CD14-positive monocyte (primary cell): ENCODE data around the gene PLXDC2. TPM values are rescaled to one million over a fixed set of nuclear protein-coding genes. Genes with fewer than 3 reads are reported as not detected.

ENCODE experiments used
- DNase-seq, 3 donors: peaks; one replicate each; pipeline ENCODE4 v3.0.0-alpha.2; 2011 to 2022
- H2AFZ ChIP-seq: 2 replicates; pipeline ENCODE4 v1.6.0; 2012; ENCODE audit warnings: mild to moderate bottlenecking, low read depth, low read length, inconsistent platforms; ENCODE audit not compliant: insufficient read depth, poor library complexity, severe bottlenecking
- H3K27ac ChIP-seq, 2 donors: 1 replicate in 1 of 2; 2 replicates in 1 of 2; pipeline ENCODE4 v1.5.1; 2012 to 2013; ENCODE audit warnings: low read length in 2 of 2, control low read depth in 1 of 2, inconsistent platforms in 1 of 2, low read depth in 1 of 2, mild to moderate bottlenecking in 1 of 2
- H3K27me3 ChIP-seq, 2 donors: one replicate each; pipeline versions ENCODE4 v1.6.0 to v1.6.1; 2011 to 2013; ENCODE audit warnings: low read length in 2 of 2; ENCODE audit not compliant: control insufficient read depth in 2 of 2, insufficient read depth in 2 of 2
- H3K36me3 ChIP-seq, 2 donors: replicated peaks in 1 of 2; 1 replicate in 1 of 2; 2 replicates in 1 of 2; pipeline versions ENCODE4 v1.5.1 to v1.6.1; 2012 to 2013; ENCODE audit warnings: low read length in 2 of 2, control low read depth in 1 of 2, inconsistent platforms in 1 of 2, mild to moderate bottlenecking in 1 of 2; ENCODE audit not compliant: insufficient read depth in 2 of 2, control insufficient read depth in 1 of 2
- H3K4me1 ChIP-seq, 2 donors: 1 replicate in 1 of 2; 2 replicates in 1 of 2; pipeline versions ENCODE4 v1.5.1 to v1.6.1; 2012 to 2013; ENCODE audit warnings: low read length in 2 of 2, control low read depth in 1 of 2, inconsistent platforms in 1 of 2, mild to moderate bottlenecking in 1 of 2, moderate library complexity in 1 of 2; ENCODE audit not compliant: insufficient read depth in 2 of 2, control insufficient read depth in 1 of 2
- H3K4me2 ChIP-seq: replicated peaks from 2 replicates; pipeline ENCODE3; 2012; ENCODE audit warnings: low read length, moderate library complexity, mild to moderate bottlenecking; ENCODE audit not compliant: poor library complexity, severe bottlenecking; ENCODE audit errors: extremely low read depth
- H3K4me3 ChIP-seq, 3 experiments: fragments of 200-600 bp in 1 of 3; sonication (generic) in 1 of 3; replicated peaks in 1 of 3; 1 replicate in 2 of 3; 2 replicates in 1 of 3; pipeline ENCODE4 v1.5.1; 2011 to 2013; ENCODE audit warnings: low read length in 3 of 3, mild to moderate bottlenecking in 3 of 3, control low read depth in 2 of 3, low read depth in 2 of 3, inconsistent platforms in 1 of 3, moderate library complexity in 1 of 3
- H3K79me2 ChIP-seq: 2 replicates; pipeline ENCODE4 v1.6.0; 2012; ENCODE audit warnings: mild to moderate bottlenecking, control low read depth, inconsistent platforms, low read length, moderate library complexity; ENCODE audit not compliant: insufficient read depth
- H3K9ac ChIP-seq: 2 replicates; pipeline ENCODE4 v1.6.0; 2017; ENCODE audit warnings: low read length, mild to moderate bottlenecking; ENCODE audit not compliant: insufficient read depth, poor library complexity, severe bottlenecking
- H3K9me3 ChIP-seq, 2 donors: replicated peaks in 1 of 2; 1 replicate in 1 of 2; 2 replicates in 1 of 2; pipeline versions ENCODE4 v1.5.1 to v1.6.1; 2012 to 2013; ENCODE audit warnings: low read length in 2 of 2, control low read depth in 1 of 2; ENCODE audit not compliant: control insufficient read depth in 1 of 2, insufficient read depth in 1 of 2
- H4K20me1 ChIP-seq: 2 replicates; pipeline ENCODE4 v1.6.0; 2012; ENCODE audit warnings: mild to moderate bottlenecking, low read length, control low read depth, moderate library complexity; ENCODE audit not compliant: insufficient read depth
- H3K27ac Mint-ChIP-seq, 7 donors: one replicate each; pipeline ENCODE4 v1.8.0; 2020; ENCODE audit warnings: mild to moderate bottlenecking in 7 of 7, mixed read lengths in 7 of 7, moderate library complexity in 6 of 7, inconsistent platforms in 2 of 7
- H3K27me3 Mint-ChIP-seq, 3 donors: one replicate each; pipeline ENCODE4 v1.8.0; 2021 to 2022; ENCODE audit warnings: low read depth in 3 of 3, mild to moderate bottlenecking in 3 of 3, mixed read lengths in 3 of 3, moderate library complexity in 3 of 3, inconsistent platforms in 1 of 3
- H3K36me3 Mint-ChIP-seq, 2 donors: one replicate each; pipeline ENCODE4 v1.8.0; 2020; ENCODE audit warnings: mixed read lengths in 2 of 2, inconsistent platforms in 1 of 2, mild to moderate bottlenecking in 1 of 2
- H3K4me1 Mint-ChIP-seq: one replicate; pipeline ENCODE4 v1.8.0; 2020; ENCODE audit warnings: mild to moderate bottlenecking, mixed read lengths
- H3K4me3 Mint-ChIP-seq, 2 donors: one replicate each; pipeline ENCODE4 v1.8.0; 2020; ENCODE audit warnings: mild to moderate bottlenecking in 2 of 2, mixed read lengths in 2 of 2, moderate library complexity in 1 of 2
- H3K9me3 Mint-ChIP-seq, 7 donors: one replicate each; pipeline ENCODE4 v1.8.0; 2020 to 2022; ENCODE audit warnings: mixed read lengths in 7 of 7, mild to moderate bottlenecking in 6 of 7, moderate library complexity in 6 of 7, inconsistent platforms in 2 of 7
- CTCF ChIP-seq: fragments of 200-600 bp; IDR thresholded peaks from one replicate; pipeline ENCODE4 v1.8.0; 2022; ENCODE audit warnings: antibody characterized with exemption, mild to moderate bottlenecking
- WGBS: methylation state at CpG from one replicate; pipeline ENCODE4 v1.1.5; 2013; ENCODE audit warnings: missing lambda C conversion rate; ENCODE audit not compliant: insufficient coverage; 5-methylcytosine and 5-hydroxymethylcytosine counted together
- intact Hi-C, 2 donors: fragments of 100-400 bp; cut with micrococcal nuclease; formaldehyde crosslinking; loops; one replicate each; pipeline versions ENCODE4 v1.15.0 to v1.15.1; 2023
- polyA plus RNA-seq, 3 donors: library from polyadenylated mRNA; depleted of rRNA in 1 of 3; unstranded in 2 of 3; stranded (reverse) in 1 of 3; fragments of 300-500 nt in 2 of 3; fragments of >200 nt in 1 of 3; fragmentation: Illumina TruSeq in 2 of 3; gene quantifications; 1 replicate in 2 of 3; 2 replicates in 1 of 3; pipeline ENCODE4 v1.2.3, GENCODE V29; 2012 to 2021

Gene PLXDC2
- polyA plus RNA-seq, 3 donors, result 37.5 to 128 (median 93.6) TPM

GRCh38 chr10:20146004-20146403 lies 329.8 kb downstream of the PLXDC2 start:
- H3K9me3 ChIP-seq, result no peaks in the 10 kb centered on the region
- H3K36me3 ChIP-seq, result peaks cover 30 to 68% of the 10 kb centered on the region in 2 donors
- Mint-ChIP-seq H3K4me3 (no peak overlapping the region), H3K36me3 (peaks cover 45 to 59% of the 10 kb centered on the region in 2 donors), H3K27ac (no peak overlapping the region), H3K9me3 (peaks cover 0 to 2% (median 0%) of the 10 kb centered on the region in 7 donors), H3K27me3 (no peaks in the 10 kb centered on the region), H3K4me1 (peaks cover 2% of the 10 kb centered on the region)
- no peak for TF ChIP-seq CTCF
- peaks cover 54% of the 10 kb centered on the region for H4K20me1 ChIP-seq
- no peaks in the 10 kb centered on the region for H3K4me1 ChIP-seq
- H2AFZ ChIP-seq, result no peak overlapping the region
- no peak overlapping the region for H3K4me3 ChIP-seq
- WGBS, result no CpG with 5 or more reads among the region's 2 CpGs
- intact Hi-C loops, result no loop called here
- H3K9ac ChIP-seq, result no peak overlapping the region
- DNase-seq, result no peak
- no peaks in the 10 kb centered on the region for H3K79me2 ChIP-seq
- H3K27me3 ChIP-seq, result no peaks in the 10 kb centered on the region
- H3K27ac ChIP-seq, result no peak overlapping the region
- H3K4me2 ChIP-seq, result no peak overlapping the region

GRCh38 chr10:20147684-20148083 lies 331.5 kb downstream of the PLXDC2 start:
- 100% methylated on average over 2 of the region's 2 CpGs for WGBS
- H3K9me3 ChIP-seq, result no peaks in the 10 kb centered on the region
- H3K4me1 Mint-ChIP-seq, result peaks cover 6% of the 10 kb centered on the region
- no peak overlapping the region for H3K27ac ChIP-seq
- intact Hi-C loops, result no loop called here
- H3K36me3 ChIP-seq, result peaks cover 30 to 70% of the 10 kb centered on the region in 2 donors
- H3K4me1 ChIP-seq, result no peaks in the 10 kb centered on the region
- H3K9ac ChIP-seq, result no peak overlapping the region
- no peak overlapping the region for H3K4me3 Mint-ChIP-seq
- H3K4me3 ChIP-seq, result no peak overlapping the region
- H3K36me3 Mint-ChIP-seq, result peaks cover 46 to 60% of the 10 kb centered on the region in 2 donors
- H3K27me3 ChIP-seq, result no peaks in the 10 kb centered on the region
- peaks cover 0 to 2% (median 0%) of the 10 kb centered on the region in 7 donors for H3K9me3 Mint-ChIP-seq
- H3K79me2 ChIP-seq, result no peaks in the 10 kb centered on the region
- H4K20me1 ChIP-seq, result peaks cover 53% of the 10 kb centered on the region
- H3K27ac Mint-ChIP-seq, result no peak overlapping the region
- H2AFZ ChIP-seq, result no peak overlapping the region
- TF ChIP-seq CTCF, result no peak
- H3K4me2 ChIP-seq, result no peak overlapping the region
- no peak for DNase-seq
- no peaks in the 10 kb centered on the region for H3K27me3 Mint-ChIP-seq
